Endothelial cell of umbilical vein (primary cell): ENCODE results near the gene ARHGEF25. TPM values are rescaled to one million over a fixed set of nuclear protein-coding genes. Genes with fewer than 3 reads are reported as not detected.

Experiments
- BruUV-seq: library from RNA; stranded (reverse); fragments of 400-500 nt; replicated peaks from 2 replicates; lab custom pipeline; 2021; lab: Mats Ljungman, UMichigan
- CTCF ChIA-PET: fragments of 300-600, 350-600 bp; sonication (Branson Sonifier 250); formaldehyde crosslinking; loops from one replicate; lab custom pipeline; 2021; ENCODE audit warnings: antibody characterized with exemption, inconsistent platforms; lab: Charles Lee
- POLR2A ChIA-PET: fragments of 300-600, 350-600 bp; sonication (Branson Sonifier 250); formaldehyde crosslinking; loops from one replicate; lab custom pipeline; 2021; ENCODE audit warnings: antibody characterized with exemption, inconsistent platforms; lab: Charles Lee
- DNase-seq: peaks from one replicate; pipeline ENCODE4 v3.0.0-alpha.2; 2011; ENCODE audit warnings: low read depth, low spot score
- FAIRE-seq: peaks from 2 replicates; lab custom pipeline; 2011; peaks lifted over from hg19 to GRCh38; lab: Jason Lieb, UNC
- H2AFZ ChIP-seq: 2 replicates; pipeline ENCODE4 v1.6.0; 2012; ENCODE audit warnings: low read depth, low read length, control low read depth, inconsistent platforms
- H3K27ac ChIP-seq: 2 replicates; pipeline ENCODE4 v1.5.1; 2011; ENCODE audit warnings: low read depth, mild to moderate bottlenecking, control low read depth, low read length, moderate library complexity; ENCODE audit not compliant: insufficient read depth
- H3K27me3 ChIP-seq, 2 experiments: 2 replicates each; pipeline versions ENCODE4 v1.6.0 to v1.6.1; 2011; ENCODE audit warnings: low read length in 2 of 2, mixed read lengths in 1 of 2; ENCODE audit not compliant: control insufficient read depth in 2 of 2, insufficient read depth in 2 of 2
- H3K36me3 ChIP-seq, 2 experiments: 2 replicates in 1 of 2; 3 replicates in 1 of 2; pipeline ENCODE4 v1.5.1; 2011; ENCODE audit warnings: low read length in 2 of 2, mild to moderate bottlenecking in 1 of 2, moderate library complexity in 1 of 2; ENCODE audit not compliant: control insufficient read depth in 2 of 2, insufficient read depth in 2 of 2; ENCODE audit errors: extremely low read depth in 1 of 2
- H3K4me1 ChIP-seq: 3 replicates; pipeline ENCODE4 v1.5.1; 2011; ENCODE audit warnings: mild to moderate bottlenecking, low read length; ENCODE audit not compliant: control insufficient read depth, insufficient read depth; ENCODE audit errors: extremely low read depth
- H3K4me2 ChIP-seq: 2 replicates; pipeline ENCODE4 v1.6.1; 2011; ENCODE audit warnings: low read length, control low read depth, mixed read lengths; ENCODE audit not compliant: insufficient read depth
- H3K4me3 ChIP-seq, 3 experiments: fragments of 200-600 bp in 1 of 3; sonication (generic), shearing (Covaris generic) in 1 of 3; replicated peaks in 1 of 3; 2 replicates each; pipeline ENCODE4 v1.5.1; 2011 to 2016; ENCODE audit warnings: control low read depth in 3 of 3, low read length in 3 of 3, mild to moderate bottlenecking in 2 of 3, inconsistent platforms in 1 of 3, low read depth in 1 of 3, moderate library complexity in 1 of 3; ENCODE audit not compliant: insufficient read depth in 1 of 3
- H3K79me2 ChIP-seq: 2 replicates; pipeline ENCODE4 v1.6.0; 2012; ENCODE audit warnings: low read length, inconsistent platforms; ENCODE audit not compliant: control insufficient read depth, insufficient read depth
- H3K9ac ChIP-seq: replicated peaks from 2 replicates; pipeline ENCODE3; 2011; ENCODE audit warnings: low read length, control low read depth; ENCODE audit not compliant: insufficient read depth; ENCODE audit errors: extremely low read depth
- H3K9me1 ChIP-seq: replicated peaks from 3 replicates; pipeline ENCODE4 v1.6.0; 2011; ENCODE audit warnings: mild to moderate bottlenecking, low read length; ENCODE audit not compliant: control insufficient read depth, insufficient read depth; ENCODE audit errors: extremely low read depth
- H3K9me3 ChIP-seq: replicated peaks from 2 replicates; pipeline ENCODE4 v1.5.1; 2012; ENCODE audit warnings: low read length, inconsistent platforms; ENCODE audit not compliant: control insufficient read depth, insufficient read depth
- H4K20me1 ChIP-seq: replicated peaks from 2 replicates; pipeline ENCODE3; 2011; ENCODE audit warnings: mild to moderate bottlenecking, low read length; ENCODE audit not compliant: control insufficient read depth, insufficient read depth; ENCODE audit errors: extremely low read depth
- EZH2 ChIP-seq: IDR thresholded peaks from 2 replicates; pipeline ENCODE4 v1.6.1; 2012; ENCODE audit warnings: borderline replicate concordance, low read depth, mild to moderate bottlenecking, moderate library complexity, low read length, inconsistent platforms; ENCODE audit not compliant: severe bottlenecking
- FOS ChIP-seq: IDR thresholded peaks from 2 replicates; pipeline ENCODE4 v1.6.1; 2011; ENCODE audit warnings: mild to moderate bottlenecking, low read length, moderate library complexity, borderline replicate concordance; ENCODE audit not compliant: insufficient read depth
- GATA2 ChIP-seq: IDR thresholded peaks from 2 replicates; pipeline ENCODE4 v1.7.0; 2011; ENCODE audit warnings: low read depth, mild to moderate bottlenecking, moderate library complexity, mixed read lengths, low read length; ENCODE audit not compliant: insufficient read length, insufficient read depth
- JUN ChIP-seq: IDR thresholded peaks from 2 replicates; pipeline ENCODE4 v1.6.1; 2011; ENCODE audit warnings: borderline replicate concordance, low read depth; ENCODE audit not compliant: insufficient read length, insufficient read depth
- MAX ChIP-seq: IDR thresholded peaks from 2 replicates; pipeline ENCODE4 v1.6.1; 2011; ENCODE audit not compliant: insufficient read depth, insufficient read length
- MYC ChIP-seq: IDR thresholded peaks from one replicate; pipeline ENCODE4 v1.6.1; 2011; ENCODE audit warnings: mild to moderate bottlenecking, low read depth, low read length
- POLR2A ChIP-seq: IDR thresholded peaks from 2 replicates; pipeline ENCODE4 v1.6.1; 2012; ENCODE audit warnings: low read depth, mild to moderate bottlenecking, control low read depth, low read length
- POLR2AphosphoS5 ChIP-seq: IDR thresholded peaks from 2 replicates; pipeline ENCODE4 v1.6.1; 2012; ENCODE audit warnings: low read depth, mild to moderate bottlenecking, control low read depth, low read length, moderate library complexity; ENCODE audit not compliant: insufficient read depth
- dilution Hi-C: fragments of 300-500 bp; cut with MboI; formaldehyde crosslinking; loops from one replicate; pipeline ENCODE4 v1.15.0; 2019; ENCODE audit warnings: low sequenced_read_pairs; ENCODE audit not compliant: extremely low pct_ligation_motif_present
- intact Hi-C: fragments of 100-400 bp; cut with micrococcal nuclease; formaldehyde crosslinking; loops from one replicate; pipeline ENCODE4 v1.10.0; 2022
- polyA plus RNA-seq, 4 experiments: library from polyadenylated mRNA; depleted of rRNA in 3 of 4; stranded (reverse) in 3 of 4; unstranded in 1 of 4; fragments of >200 nt; gene quantifications; 2 replicates each; pipeline versions ENCODE4 v1.2.1 to v1.2.3, GENCODE V29; 2011 to 2012; ENCODE audit warnings: missing spikeins in 1 of 4
- total RNA-seq: library from RNA; stranded (reverse); gene quantifications from 2 replicates; pipeline ENCODE4 v1.2.3, GENCODE V29; 2021
- TF ChIP-seq, protein P1 (sequence below), 2 donors: IDR thresholded peaks; 1 replicate in 1 of 2; 2 replicates in 1 of 2; pipeline ENCODE4 v1.5.1; 2011; ENCODE audit warnings: low read length in 2 of 2, mild to moderate bottlenecking in 2 of 2, moderate library complexity in 2 of 2, control low read depth in 1 of 2, inconsistent platforms in 1 of 2, low read depth in 1 of 2; ENCODE audit not compliant: insufficient read depth in 1 of 2; ENCODE audit errors: extremely low read depth in 1 of 2

Gene ARHGEF25
- total and polyA plus RNA-seq, 2 donors (not counting 3 experiments of a cell fraction or from before 2014, with no cell fraction given), result 4.7 to 7.4 TPM

DNA sequence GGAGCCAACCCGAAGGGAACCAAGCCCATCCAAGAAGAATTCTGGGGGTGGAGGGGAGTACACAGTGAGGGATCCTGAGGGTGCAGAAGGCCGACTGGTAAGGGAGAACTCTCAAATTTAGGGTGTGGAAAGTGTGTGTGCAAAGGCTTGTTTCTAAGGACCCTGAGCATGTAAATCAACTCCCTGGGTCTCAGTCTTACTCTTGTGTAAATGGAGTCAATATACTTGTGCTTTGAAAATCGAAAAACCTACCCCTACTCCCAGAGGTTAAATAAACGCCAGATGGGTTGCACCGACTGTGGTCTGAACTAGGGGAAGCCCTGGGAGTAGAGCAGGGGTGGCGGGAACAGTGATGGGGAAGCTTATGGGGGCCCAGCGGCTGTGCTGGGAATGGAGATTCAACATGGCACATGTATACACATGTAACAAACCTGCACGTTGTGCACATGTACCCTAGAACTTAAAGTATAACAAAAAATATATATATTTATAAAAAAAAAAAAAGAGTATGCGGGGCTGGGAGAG, 15.7 kb downstream of the ARHGEF25 start:
- Histone ChIP-seq H3K9ac (no peak overlapping the region), H3K27me3 (peaks cover 52 to 65% of the 10 kb centered on the region in 2 experiments), H3K4me3 (no peak overlapping the region), H3K36me3 (no peaks in the 10 kb centered on the region), H2AFZ (no peak overlapping the region), H3K9me3 (no peaks in the 10 kb centered on the region), H3K9me1 (no peaks in the 10 kb centered on the region), H3K27ac (no peak overlapping the region), H4K20me1 (no peaks in the 10 kb centered on the region), H3K4me1 (no peaks in the 10 kb centered on the region), H3K79me2 (no peaks in the 10 kb centered on the region), H3K4me2 (no peak overlapping the region)
- intact Hi-C loops (no loop called here), dilution Hi-C loops (no loop called here)
- DNase-seq (no peak), FAIRE-seq (no peak)
- POLR2A ChIA-PET, result no interaction called here
- BruUV-seq, result no TSS peak
- TF ChIP-seq FOS (no peak), EZH2 (no peak), POLR2AphosphoS5 (no peak), MAX (no peak), JUN (no peak), POLR2A (no peak), MYC (no peak), GATA2 (no peak)
- TF ChIP-seq, protein P1, sequence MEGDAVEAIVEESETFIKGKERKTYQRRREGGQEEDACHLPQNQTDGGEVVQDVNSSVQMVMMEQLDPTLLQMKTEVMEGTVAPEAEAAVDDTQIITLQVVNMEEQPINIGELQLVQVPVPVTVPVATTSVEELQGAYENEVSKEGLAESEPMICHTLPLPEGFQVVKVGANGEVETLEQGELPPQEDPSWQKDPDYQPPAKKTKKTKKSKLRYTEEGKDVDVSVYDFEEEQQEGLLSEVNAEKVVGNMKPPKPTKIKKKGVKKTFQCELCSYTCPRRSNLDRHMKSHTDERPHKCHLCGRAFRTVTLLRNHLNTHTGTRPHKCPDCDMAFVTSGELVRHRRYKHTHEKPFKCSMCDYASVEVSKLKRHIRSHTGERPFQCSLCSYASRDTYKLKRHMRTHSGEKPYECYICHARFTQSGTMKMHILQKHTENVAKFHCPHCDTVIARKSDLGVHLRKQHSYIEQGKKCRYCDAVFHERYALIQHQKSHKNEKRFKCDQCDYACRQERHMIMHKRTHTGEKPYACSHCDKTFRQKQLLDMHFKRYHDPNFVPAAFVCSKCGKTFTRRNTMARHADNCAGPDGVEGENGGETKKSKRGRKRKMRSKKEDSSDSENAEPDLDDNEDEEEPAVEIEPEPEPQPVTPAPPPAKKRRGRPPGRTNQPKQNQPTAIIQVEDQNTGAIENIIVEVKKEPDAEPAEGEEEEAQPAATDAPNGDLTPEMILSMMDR (IDR thresholded peaks at IDR 0.05; ENCODE audit: extremely low read depth in 1 of 2, insufficient read depth in 1 of 2, low read depth in 1 of 2, low read length in 2 of 2), result no peak
- CTCF ChIA-PET, result interaction anchor here (0.7 to 7.2 kb wide), 2 partner anchors 35 to 46 kb away, joined by 4 to 109 read pairs; no protein-coding TSS in a partner anchor
